WTC11 (cell line): Measurements from ENCODE around the gene METTL9. TPM values are rescaled to one million over a fixed set of nuclear protein-coding genes. Genes with fewer than 3 reads are reported as not detected.

Experiments
- ATAC-seq: fragments of 200-7000 bp; cut with Tn5 transposase; 2 replicates; pipeline ENCODE4 v1.10.0; 2021; ENCODE audit warnings: mild to moderate bottlenecking, moderate library complexity
- CTCF ChIA-PET: fragments of 300-600 bp; sonication (Branson Sonifier 250); formaldehyde crosslinking; loops from one replicate; lab custom pipeline; 2021; ENCODE audit warnings: antibody characterized with exemption; lab: Charles Lee
- POLR2A ChIA-PET: fragments of 350-600 bp; sonication (Branson Sonifier 250); formaldehyde crosslinking; loops from one replicate; lab custom pipeline; 2021; ENCODE audit warnings: antibody characterized with exemption; lab: Charles Lee
- DNase-seq: peaks from one replicate; pipeline ENCODE4 v3.0.0; 2021; ENCODE audit warnings: low spot score
- H3K27ac Mint-ChIP-seq: 2 replicates; pipeline ENCODE4 v1.8.0; 2021; ENCODE audit warnings: mixed read lengths
- H3K27me3 Mint-ChIP-seq: 2 replicates; pipeline ENCODE4 v1.8.0; 2021; ENCODE audit warnings: low read depth, mild to moderate bottlenecking, moderate library complexity, mixed read lengths
- H3K36me3 Mint-ChIP-seq: 2 replicates; pipeline ENCODE4 v1.8.0; 2021; ENCODE audit warnings: mixed read lengths
- H3K4me1 Mint-ChIP-seq: 2 replicates; pipeline ENCODE4 v1.8.0; 2022; ENCODE audit warnings: mixed read lengths
- H3K4me3 Mint-ChIP-seq: 2 replicates; pipeline ENCODE4 v1.8.0; 2021; ENCODE audit warnings: mild to moderate bottlenecking, moderate library complexity, mixed read lengths
- H3K9me3 Mint-ChIP-seq: 2 replicates; pipeline ENCODE4 v1.8.0; 2021; ENCODE audit warnings: mixed read lengths
- ARID4B ChIP-seq: sonication (generic); formaldehyde crosslinking; IDR thresholded peaks from 2 replicates; pipeline ENCODE4 v1.8.0; 2023; ENCODE audit warnings: missing genetic modification reagents, mild to moderate bottlenecking, borderline replicate concordance
- ATF1 ChIP-seq: sonication (generic); formaldehyde crosslinking; IDR thresholded peaks from 2 replicates; pipeline ENCODE4 v1.8.1; 2023; ENCODE audit warnings: mild to moderate bottlenecking, moderate library complexity, missing genetic modification reagents
- ATF2 ChIP-seq: sonication (generic); formaldehyde crosslinking; IDR thresholded peaks from 2 replicates; pipeline ENCODE4 v1.8.1; 2022; ENCODE audit warnings: low read depth, missing genetic modification reagents, borderline replicate concordance
- CTCF ChIP-seq: fragments of 200-600 bp; IDR thresholded peaks from 2 replicates; pipeline ENCODE4 v1.8.0; 2022; ENCODE audit warnings: antibody characterized with exemption
- E2F1 ChIP-seq: sonication (generic); formaldehyde crosslinking; IDR thresholded peaks from 2 replicates; pipeline ENCODE4 v1.8.0; 2022; ENCODE audit warnings: mild to moderate bottlenecking, missing genetic modification reagents
- E2F5 ChIP-seq: sonication (generic); formaldehyde crosslinking; IDR thresholded peaks from 2 replicates; pipeline ENCODE4 v1.8.1; 2022; ENCODE audit warnings: mild to moderate bottlenecking, moderate library complexity, missing genetic modification reagents
- ETV6 ChIP-seq: sonication (generic); formaldehyde crosslinking; IDR thresholded peaks from 2 replicates; pipeline ENCODE4 v1.8.1; 2022; ENCODE audit warnings: mild to moderate bottlenecking, missing genetic modification reagents
- KAT7 ChIP-seq: sonication (generic); formaldehyde crosslinking; IDR thresholded peaks from 2 replicates; pipeline ENCODE4 v1.8.1; 2023; ENCODE audit warnings: missing genetic modification reagents, mild to moderate bottlenecking, borderline replicate concordance
- MLX ChIP-seq: sonication (generic); formaldehyde crosslinking; IDR thresholded peaks from 2 replicates; pipeline ENCODE4 v1.8.1; 2023; ENCODE audit warnings: mild to moderate bottlenecking, missing genetic modification reagents, moderate library complexity
- NR3C1 ChIP-seq: sonication (generic); formaldehyde crosslinking; conservative IDR thresholded peaks from 2 replicates; pipeline ENCODE4 v1.8.1; 2023; ENCODE audit warnings: low read depth, mild to moderate bottlenecking, missing genetic modification reagents
- PREB ChIP-seq: sonication (generic); formaldehyde crosslinking; IDR thresholded peaks from 2 replicates; pipeline ENCODE4 v1.8.1; 2022; ENCODE audit warnings: mild to moderate bottlenecking, missing genetic modification reagents, moderate library complexity, borderline replicate concordance
- SMAD4 ChIP-seq: sonication (generic); formaldehyde crosslinking; IDR thresholded peaks from 2 replicates; pipeline ENCODE4 v1.8.0; 2022; ENCODE audit warnings: mild to moderate bottlenecking, missing genetic modification reagents
- SP1 ChIP-seq: sonication (generic); formaldehyde crosslinking; conservative IDR thresholded peaks from 2 replicates; pipeline ENCODE4 v1.8.1; 2022; ENCODE audit warnings: missing genetic modification reagents
- STAT6 ChIP-seq: sonication (generic); formaldehyde crosslinking; conservative IDR thresholded peaks from 2 replicates; pipeline ENCODE4 v1.8.1; 2023; ENCODE audit warnings: mild to moderate bottlenecking, low read depth, missing genetic modification reagents, moderate library complexity
- ZNF219 ChIP-seq: sonication (generic); formaldehyde crosslinking; IDR thresholded peaks from 2 replicates; pipeline ENCODE4 v1.8.0; 2023; ENCODE audit warnings: missing genetic modification reagents, mild to moderate bottlenecking, borderline replicate concordance
- ZNF263 ChIP-seq: sonication (generic); formaldehyde crosslinking; IDR thresholded peaks from 2 replicates; pipeline ENCODE4 v1.8.1; 2022; ENCODE audit warnings: low read depth, mild to moderate bottlenecking, moderate library complexity, missing genetic modification reagents
- ZNF423 ChIP-seq: fragments of 250-450 bp; sonication (Bioruptor Pico); IDR thresholded peaks from 2 replicates; pipeline ENCODE4 v2.1.2; 2022; ENCODE audit warnings: mild to moderate bottlenecking, moderate library complexity
- ZNF671 ChIP-seq: fragments of 250-450 bp; sonication (Bioruptor Pico); IDR thresholded peaks from 2 replicates; pipeline ENCODE4 v1.8.0; 2021; ENCODE audit warnings: mild to moderate bottlenecking
- total RNA-seq: library from RNA; stranded (reverse); gene quantifications from 3 replicates; pipeline ENCODE4 v1.2.3, GENCODE V29; 2021

METTL9 gene
- total RNA-seq, 1 experiment from 2014 or later, result 94.6 TPM

- Mint-ChIP-seq H3K36me3 (peaks cover 67% of the 10 kb centered on the region), H3K27me3 (no peaks in the 10 kb centered on the region), H3K27ac (peak overlapping the region; percentile 69), H3K4me3 (no peak overlapping the region), H3K9me3 (peaks cover 22% of the 10 kb centered on the region), H3K4me1 (peaks cover 6% of the 10 kb centered on the region)
- ATAC-seq (no peak), DNase-seq (no peak)
- ChIA-PET POLR2A (no interaction called here), CTCF (no interaction called here)
- TF ChIP-seq MLX (CRISPR knock-in tag) (no peak), E2F5 (CRISPR knock-in tag) (no peak), STAT6 (CRISPR knock-in tag) (no peak), SMAD4 (CRISPR knock-in tag) (no peak), E2F1 (CRISPR knock-in tag) (no peak), ZNF671 (no peak), PREB (no peak), ZNF219 (CRISPR knock-in tag) (no peak), ARID4B (CRISPR knock-in tag) (no peak), ZNF423 (CRISPR knock-in tag) (no peak), ETV6 (CRISPR knock-in tag) (no peak), NR3C1 (CRISPR knock-in tag) (no peak), SP1 (CRISPR knock-in tag) (no peak), KAT7 (CRISPR knock-in tag) (no peak), ATF1 (CRISPR knock-in tag) (no peak), ATF2 (CRISPR knock-in tag) (no peak), ZNF263 (CRISPR knock-in tag) (no peak), CTCF (no peak)
Observed at GRCh38 chr16:21626659-21627277, 27.4 kb downstream of the METTL9 start.
